Heart left ventricle (tissue), 16 donors: ENCODE measurements around the gene ACSF3. TPM values are rescaled to one million over a fixed set of nuclear protein-coding genes. Genes with fewer than 3 reads are reported as not detected.

Experiments used
- ATAC-seq, 4 donors: fragments of 200-7000 bp; cut with Tn5 transposase; one replicate each; pipeline ENCODE4 v1.9.1; 2020 to 2022; ENCODE audit warnings: moderate library complexity in 4 of 4, mild to moderate bottlenecking in 3 of 4, moderate number of reproducible peaks in 1 of 4
- DNase-seq, 5 donors: peaks; one replicate each; pipeline ENCODE4 v3.0.0-alpha.2; 2020
- H3K27ac ChIP-seq, 12 donors: fragments of 200-600 bp; sonication (generic) in 4 of 12; one replicate each; pipeline versions ENCODE4 v1.5.0 to v1.8.0; 2016 to 2022; ENCODE audit warnings: mild to moderate bottlenecking in 2 of 12
- H3K27me3 ChIP-seq, 9 donors: fragments of 200-600 bp; sonication (generic) in 2 of 9; one replicate each; pipeline versions ENCODE4 v1.5.1 to v1.8.0; 2016 to 2022; ENCODE audit warnings: mild to moderate bottlenecking in 3 of 9
- H3K36me3 ChIP-seq, 9 donors: fragments of 200-600 bp; sonication (generic) in 2 of 9; one replicate each; pipeline versions ENCODE4 v1.5.0 to v1.8.0; 2018 to 2022; ENCODE audit warnings: mild to moderate bottlenecking in 2 of 9
- H3K4me1 ChIP-seq, 12 donors: fragments of 200-600 bp; sonication (generic) in 4 of 12; one replicate each; pipeline versions ENCODE4 v1.5.0 to v1.8.0; 2016 to 2022; ENCODE audit warnings: mild to moderate bottlenecking in 3 of 12
- H3K4me3 ChIP-seq, 12 donors: fragments of 200-600 bp; sonication (generic) in 4 of 12; one replicate each; pipeline versions ENCODE4 v1.5.0 to v1.8.0; 2017 to 2022; ENCODE audit warnings: mild to moderate bottlenecking in 9 of 12, moderate library complexity in 4 of 12
- H3K9me3 ChIP-seq, 12 donors: fragments of 200-600 bp; sonication (generic) in 4 of 12; one replicate each; pipeline versions ENCODE4 v1.5.0 to v1.8.0; 2016 to 2022; ENCODE audit warnings: mild to moderate bottlenecking in 1 of 12
- CTCF ChIP-seq, 12 donors: fragments of 200-600 bp; sonication (generic) in 4 of 12; IDR thresholded peaks; one replicate each; pipeline versions ENCODE4 v1.5.0 to v1.8.0; 2018 to 2022; ENCODE audit warnings: antibody characterized with exemption in 12 of 12, mild to moderate bottlenecking in 5 of 12
- POLR2A ChIP-seq, 2 donors: fragments of 450-650 bp; IDR thresholded peaks; one replicate each; pipeline ENCODE4 v1.6.1; 2017; ENCODE audit warnings: antibody characterized with exemption in 2 of 2, mild to moderate bottlenecking in 2 of 2, moderate library complexity in 2 of 2
- WGBS, 4 donors: extraction: QIAGEN DNeasy Blood & Tissue Kit in 2 of 4; methylation state at CpG; one replicate each; pipeline versions ENCODE4 v1.1.5 to v1.1.7; 2013 to 2018; 5-methylcytosine and 5-hydroxymethylcytosine counted together
- intact Hi-C, 10 donors: fragments of 100-400 bp; cut with DNase I; formaldehyde crosslinking; loops; one replicate each; pipeline versions ENCODE4 v1.11.1 to v1.14.2; 2022
- polyA plus RNA-seq, 2 donors: library from polyadenylated mRNA; stranded (reverse); fragments of 200-250 nt; gene quantifications; one replicate each; pipeline ENCODE4 v1.2.3, GENCODE V29; 2013
- total RNA-seq, 9 donors: library from RNA; depleted of rRNA in 2 of 9; stranded (reverse); fragments of >200 nt in 2 of 9; fragmentation: NEBNext Ultra II Directional in 3 of 9; extraction: Animal tissue kit (Norgen Biotek cat#: 25700) in 3 of 9; gene quantifications; one replicate each; pipeline versions ENCODE4 v1.1.0 to v1.2.4, GENCODE V29; 2016 to 2023
- donor health status: ischemic (EF 13 %, LVEDD 7.1; RV severe dilation, severe dysfunction).
- donor health status: healthy with polysubstance abuse.
- donor health status: DM: no; HTN: yes; CAD: no.
- donor health status: DM: no; HTN: no; CAD: no.
- donor health status: ischemic (EF 25% LVEDD 6.9; RV normal size, moderate dysfunction).
- donor health status: ischemic (EF 25% LVEDD 5.7; RV mildly dilated, moderate dysfunction).
- donor health status: healthy.
- donor health status: DM: yes; HTN: yes; CAD: no.
- donor health status: ischemic (EF 35%, LVEDD 5.7; RV mildly dilated, moderate dysfunction).
- donor health status: nonischemic (EF 11% LVEDD 7.7; RV severe dilation, severe dysfunction).
- donor health status: DM: yes; HTN: yes; CAD: no.
- donor health status: PGD.
- donor health status: ischemic (EF 29% LVEDD 5.4; RV normal size, mild dysfunction).
- donor health status: nonischemic (EF 23%, LVEDD 6.1; RV moderate dilation, normal function).

Gene ACSF3
- total and polyA plus RNA-seq, 11 donors, result 10.3 to 26.3 (median 19.3) TPM

GRCh38 chr16:89169778-89170177 lies 76.1 kb downstream of the ACSF3 start:
- DNase-seq (peak in 1 of 5 donors; percentile 62), ATAC-seq (no peak)
- TF ChIP-seq CTCF (IDR thresholded peaks at IDR 0.05), result no peak
- TF ChIP-seq POLR2A (IDR thresholded peaks at IDR 0.05), result no peak
- no peaks in the 10 kb centered on the region for H3K36me3 ChIP-seq
- no peak overlapping the region for H3K4me3 ChIP-seq
- H3K4me1 ChIP-seq, result peaks cover 0 to 20% (median 12%) of the 10 kb centered on the region in 12 donors
- H3K27ac ChIP-seq, result no peak overlapping the region
- intact Hi-C loops, result loop anchor here (5.0 to 10.0 kb wide), 5 partner anchors 227 to 432 kb away; partner anchors contain the start of gene APRT (in 4 of the 10)
- peaks cover 4 to 62% (median 29%) of the 10 kb centered on the region in 9 donors for H3K27me3 ChIP-seq
- WGBS, 4 donors, result 77 to 86% (median 82%) methylated on average over 10 to 14 of the region's 14 CpGs
- no peaks in the 10 kb centered on the region for H3K9me3 ChIP-seq

- intact Hi-C loops, result loop anchor here in 1 of 10 donors (5.0 kb wide), 1 partner anchor 428 kb away; no protein-coding TSS in a partner anchor
- ATAC-seq (no peak), DNase-seq (peak in 1 of 5 donors; percentile 64)
- 13 to 18% (median 15%) methylated on average over 26 to 34 of the region's 34 CpGs for WGBS, 4 donors
- peaks cover 4 to 61% (median 29%) of the 10 kb centered on the region in 9 donors for H3K27me3 ChIP-seq
- H3K4me3 ChIP-seq, result peak overlapping the region in 10 of 12 donors; percentile 5 to 44 (median 40)
- TF ChIP-seq POLR2A (IDR thresholded peaks at IDR 0.05) (no peak), CTCF (IDR thresholded peaks at IDR 0.05) (no peak)
- H3K27ac ChIP-seq, result no peak overlapping the region
- H3K9me3 ChIP-seq, result no peaks in the 10 kb centered on the region
- H3K4me1 ChIP-seq, result peaks cover 0 to 20% (median 12%) of the 10 kb centered on the region in 12 donors
- H3K36me3 ChIP-seq, result no peaks in the 10 kb centered on the region
Observed at GRCh38 chr16:89170346-89171215, 76.9 kb downstream of the ACSF3 start.

- peaks cover 4 to 61% (median 29%) of the 10 kb centered on the region in 9 donors for H3K27me3 ChIP-seq
- H3K36me3 ChIP-seq, result no peaks in the 10 kb centered on the region
- DNase-seq, result peak; percentile 85 to 95 (median 92)
- peak within 1 kb of the TSS in 10 of 12 donors; percentile 5 to 44 (median 40) for H3K4me3 ChIP-seq
- peaks cover 0 to 20% (median 12%) of the 10 kb centered on the region in 12 donors for H3K4me1 ChIP-seq
- H3K27ac ChIP-seq, result no peak within 1 kb of the TSS
- TF ChIP-seq POLR2A (IDR thresholded peaks at IDR 0.05), result no peak
- no peak for TF ChIP-seq CTCF (IDR thresholded peaks at IDR 0.05)
- intact Hi-C loops, result loop anchor here in 1 of 10 donors (5.0 kb wide), 1 partner anchor 429 kb away; no protein-coding TSS in a partner anchor
- H3K9me3 ChIP-seq, result no peaks in the 10 kb centered on the region
- ATAC-seq, result peak; percentile 91 to 96 (median 94)
- WGBS, 4 donors, result 5 to 9% (median 7%) methylated on average over 32 to 74 of the region's 74 CpGs
Observed at GRCh38 chr16:89171216-89172170, 77.8 kb downstream of the ACSF3 start, which contains the start of gene CDH15. CDH15 (plus strand) TSS chr16:89171748; CDS start chr16:89171832, 84 bp downstream.
